NB4 (cell line): ENCODE data around the gene TCF3.

ENCODE experiments used
- MYC ChIP-seq: IDR thresholded peaks from 2 replicates; pipeline ENCODE4 v1.6.1; 2011; ENCODE audit warnings: low read depth, low read length
- POLR2A ChIP-seq: IDR thresholded peaks from 2 replicates; pipeline ENCODE4 v1.6.1; 2011; ENCODE audit warnings: mild to moderate bottlenecking; ENCODE audit not compliant: insufficient read length; ENCODE audit errors: extremely low read depth
- TF ChIP-seq, protein P1 (sequence below): IDR thresholded peaks from one replicate; pipeline ENCODE4 v1.5.1; 2012; ENCODE audit warnings: low read depth, low read length
- TF ChIP-seq, protein P2 (sequence below): IDR thresholded peaks from 2 replicates; pipeline ENCODE4 v1.6.1; 2011; ENCODE audit warnings: low read depth, low read length

DNA sequence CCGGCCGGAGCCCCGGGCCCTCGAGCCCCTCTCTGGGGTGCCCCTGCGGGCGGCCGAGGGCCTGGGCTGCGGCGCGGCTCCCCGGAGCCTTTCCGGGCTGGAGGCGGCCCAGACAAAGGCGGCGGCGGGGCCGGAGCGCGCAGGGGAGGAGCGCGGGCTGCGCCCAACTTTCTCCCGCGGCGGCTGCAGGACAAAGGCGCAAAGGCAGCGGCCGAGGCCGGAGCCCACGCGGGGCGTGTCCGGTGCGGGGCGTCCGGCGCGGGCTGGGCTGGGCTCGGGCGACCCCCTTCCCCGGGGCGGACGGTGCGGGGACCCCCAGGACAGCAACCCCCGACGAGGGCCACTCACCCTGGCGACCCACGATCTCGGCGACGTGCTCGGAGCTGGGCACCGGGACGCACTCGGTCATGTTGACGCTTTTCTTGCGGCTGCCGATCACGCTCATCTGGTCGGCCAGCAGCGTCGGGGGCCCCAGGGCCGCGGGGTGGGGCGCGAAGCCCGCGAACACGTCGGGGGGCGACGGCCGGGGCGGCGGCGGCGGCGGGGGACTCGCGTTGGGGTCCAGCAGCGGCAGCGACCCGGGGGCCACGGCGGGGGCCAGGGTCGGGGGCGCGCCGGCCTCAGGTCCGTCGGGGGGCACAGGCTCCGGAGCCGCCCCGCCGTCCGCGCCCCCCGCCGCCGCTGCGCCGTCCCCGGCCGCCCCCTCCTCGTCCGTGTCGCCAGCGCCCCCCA is 85.1 kb downstream of the TCF3 start:
- TF ChIP-seq, protein P1, sequence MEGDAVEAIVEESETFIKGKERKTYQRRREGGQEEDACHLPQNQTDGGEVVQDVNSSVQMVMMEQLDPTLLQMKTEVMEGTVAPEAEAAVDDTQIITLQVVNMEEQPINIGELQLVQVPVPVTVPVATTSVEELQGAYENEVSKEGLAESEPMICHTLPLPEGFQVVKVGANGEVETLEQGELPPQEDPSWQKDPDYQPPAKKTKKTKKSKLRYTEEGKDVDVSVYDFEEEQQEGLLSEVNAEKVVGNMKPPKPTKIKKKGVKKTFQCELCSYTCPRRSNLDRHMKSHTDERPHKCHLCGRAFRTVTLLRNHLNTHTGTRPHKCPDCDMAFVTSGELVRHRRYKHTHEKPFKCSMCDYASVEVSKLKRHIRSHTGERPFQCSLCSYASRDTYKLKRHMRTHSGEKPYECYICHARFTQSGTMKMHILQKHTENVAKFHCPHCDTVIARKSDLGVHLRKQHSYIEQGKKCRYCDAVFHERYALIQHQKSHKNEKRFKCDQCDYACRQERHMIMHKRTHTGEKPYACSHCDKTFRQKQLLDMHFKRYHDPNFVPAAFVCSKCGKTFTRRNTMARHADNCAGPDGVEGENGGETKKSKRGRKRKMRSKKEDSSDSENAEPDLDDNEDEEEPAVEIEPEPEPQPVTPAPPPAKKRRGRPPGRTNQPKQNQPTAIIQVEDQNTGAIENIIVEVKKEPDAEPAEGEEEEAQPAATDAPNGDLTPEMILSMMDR, result no peak
- TF ChIP-seq, protein P2, sequence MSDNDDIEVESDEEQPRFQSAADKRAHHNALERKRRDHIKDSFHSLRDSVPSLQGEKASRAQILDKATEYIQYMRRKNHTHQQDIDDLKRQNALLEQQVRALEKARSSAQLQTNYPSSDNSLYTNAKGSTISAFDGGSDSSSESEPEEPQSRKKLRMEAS, result no peak
- no peak for TF ChIP-seq POLR2A
- no peak for TF ChIP-seq MYC
